Gastroesophageal sphincter (tissue), 4 donors: ENCODE results near the gene PRDM16. TPM values are rescaled to one million over a fixed set of nuclear protein-coding genes. Genes with fewer than 3 reads are reported as not detected.

Experiments
- ATAC-seq: fragments of 150-250 bp; one replicate; pipeline ENCODE4 v1.9.1; 2016; ENCODE audit warnings: mild to moderate bottlenecking, moderate library complexity
- H3K27ac ChIP-seq, 4 donors: fragments of 200-600 bp; sonication (generic) in 3 of 4; 1 replicate in 3 of 4; 2 replicates in 1 of 4; pipeline ENCODE4 v1.5.1; 2016 to 2019
- H3K27me3 ChIP-seq: fragments of 200-600 bp; sonication (generic); one replicate; pipeline ENCODE4 v1.5.1; 2019
- H3K36me3 ChIP-seq, 2 donors: fragments of 200-600 bp; sonication (generic); one replicate each; pipeline ENCODE4 v1.5.1; 2019; ENCODE audit warnings: control low read depth in 1 of 2
- H3K4me1 ChIP-seq, 3 donors: fragments of 200-600 bp; sonication (generic); 1 replicate in 2 of 3; 2 replicates in 1 of 3; pipeline ENCODE4 v1.5.1; 2016 to 2019; ENCODE audit warnings: control low read depth in 2 of 3
- H3K4me3 ChIP-seq, 2 donors: fragments of 200-600 bp; sonication (generic); one replicate each; pipeline ENCODE4 v1.5.1; 2019; ENCODE audit warnings: mild to moderate bottlenecking in 1 of 2, moderate library complexity in 1 of 2
- H3K9me3 ChIP-seq, 3 donors: fragments of 200-600 bp; sonication (generic); one replicate each; pipeline ENCODE4 v1.5.1; 2017 to 2019; ENCODE audit warnings: control low read depth in 2 of 3
- EP300 ChIP-seq: sonication (generic); formaldehyde crosslinking; IDR thresholded peaks from one replicate; pipeline ENCODE4 v1.6.1; 2017; ENCODE audit warnings: antibody characterized with exemption, mild to moderate bottlenecking
- POLR2A ChIP-seq, 2 donors: fragments of 450-650 bp; IDR thresholded peaks; one replicate each; pipeline ENCODE4 v1.6.1; 2017; ENCODE audit warnings: antibody characterized with exemption in 2 of 2, mild to moderate bottlenecking in 2 of 2, moderate library complexity in 1 of 2
- POLR2AphosphoS5 ChIP-seq: sonication (generic); formaldehyde crosslinking; IDR thresholded peaks from one replicate; pipeline ENCODE4 v1.6.1; 2017; ENCODE audit warnings: antibody characterized with exemption
- WGBS, 2 donors: methylation state at CpG; one replicate each; pipeline ENCODE4 v1.1.5; 2018; ENCODE audit warnings: low coverage in 1 of 2; 5-methylcytosine and 5-hydroxymethylcytosine counted together
- total RNA-seq, 4 donors: library from RNA; depleted of rRNA; stranded (reverse); fragments of >200 nt; gene quantifications; one replicate each; pipeline ENCODE4 v1.1.0, GENCODE V29; 2016
- TF ChIP-seq, protein P1 (sequence below), 4 experiments: fragments of 200-600 bp in 2 of 4; fragments of 450-650 bp in 2 of 4; sonication (generic) in 1 of 4; IDR thresholded peaks; one replicate each; pipeline ENCODE4 v1.5.1; 2017 to 2019; ENCODE audit warnings: antibody characterized with exemption in 4 of 4, mild to moderate bottlenecking in 2 of 4, moderate library complexity in 2 of 4

The PRDM16 gene
- total RNA-seq, 4 donors from 2014 or later, result 1.1 to 3.4 (median 1.6) TPM

DNA sequence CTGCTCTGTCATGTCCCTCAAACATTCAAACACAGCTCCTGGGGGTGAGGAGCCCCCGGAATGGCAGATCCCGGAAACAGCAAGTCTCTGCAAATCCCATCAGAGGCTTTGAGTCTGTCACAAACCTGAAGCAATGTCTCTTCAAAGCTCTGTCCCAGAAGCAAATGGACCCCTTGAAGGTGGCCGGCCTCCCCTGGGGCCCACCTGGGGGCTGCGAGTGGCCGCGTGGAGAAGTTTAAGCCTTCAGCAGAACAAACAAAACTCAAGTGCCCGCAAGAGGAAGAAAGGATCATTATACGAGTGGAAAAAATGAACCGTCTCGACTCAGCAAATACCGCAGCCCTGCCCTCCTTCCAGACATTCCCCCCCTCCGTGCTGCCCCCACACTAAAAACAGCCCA, 53.3 kb downstream of the PRDM16 start:
- Histone ChIP-seq H3K9me3 (no peaks in the 10 kb centered on the region), H3K36me3 (no peaks in the 10 kb centered on the region), H3K27ac (peak overlapping the region in 1 of 4 donors; percentile 55), H3K4me1 (peaks cover 0 to 19% (median 6%) of the 10 kb centered on the region in 3 donors), H3K27me3 (peaks cover 3% of the 10 kb centered on the region), H3K4me3 (no peak overlapping the region)
- TF ChIP-seq POLR2A (IDR thresholded peaks at IDR 0.05), result no peak
- TF ChIP-seq POLR2AphosphoS5, result no peak
- TF ChIP-seq, protein P1, sequence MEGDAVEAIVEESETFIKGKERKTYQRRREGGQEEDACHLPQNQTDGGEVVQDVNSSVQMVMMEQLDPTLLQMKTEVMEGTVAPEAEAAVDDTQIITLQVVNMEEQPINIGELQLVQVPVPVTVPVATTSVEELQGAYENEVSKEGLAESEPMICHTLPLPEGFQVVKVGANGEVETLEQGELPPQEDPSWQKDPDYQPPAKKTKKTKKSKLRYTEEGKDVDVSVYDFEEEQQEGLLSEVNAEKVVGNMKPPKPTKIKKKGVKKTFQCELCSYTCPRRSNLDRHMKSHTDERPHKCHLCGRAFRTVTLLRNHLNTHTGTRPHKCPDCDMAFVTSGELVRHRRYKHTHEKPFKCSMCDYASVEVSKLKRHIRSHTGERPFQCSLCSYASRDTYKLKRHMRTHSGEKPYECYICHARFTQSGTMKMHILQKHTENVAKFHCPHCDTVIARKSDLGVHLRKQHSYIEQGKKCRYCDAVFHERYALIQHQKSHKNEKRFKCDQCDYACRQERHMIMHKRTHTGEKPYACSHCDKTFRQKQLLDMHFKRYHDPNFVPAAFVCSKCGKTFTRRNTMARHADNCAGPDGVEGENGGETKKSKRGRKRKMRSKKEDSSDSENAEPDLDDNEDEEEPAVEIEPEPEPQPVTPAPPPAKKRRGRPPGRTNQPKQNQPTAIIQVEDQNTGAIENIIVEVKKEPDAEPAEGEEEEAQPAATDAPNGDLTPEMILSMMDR (IDR thresholded peaks at IDR 0.05), result no peak
- TF ChIP-seq EP300, result no peak
- WGBS, 2 donors, result 70 to 79% methylated on average over 7 to 8 of the region's 12 CpGs
- no peak for ATAC-seq

DNA sequence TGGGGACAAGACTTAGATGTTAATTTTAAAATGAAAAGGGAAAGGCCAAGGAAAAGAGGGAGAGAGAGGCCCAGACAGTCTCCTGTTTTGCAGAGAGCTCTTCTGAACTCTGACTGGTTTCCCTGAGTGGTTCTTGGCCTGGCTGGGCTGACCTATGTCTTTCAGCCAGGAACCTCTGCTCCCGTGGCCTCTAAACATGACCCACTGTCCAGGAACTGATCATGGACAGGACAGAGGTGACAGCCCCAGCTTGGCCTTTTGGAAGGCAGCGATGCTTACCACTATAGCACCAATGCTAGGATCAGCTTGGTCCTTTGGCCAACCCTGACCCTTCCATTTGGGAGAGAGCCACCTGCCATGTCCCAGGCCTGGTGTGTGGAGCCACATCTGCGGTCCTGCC, 55.2 kb downstream of the PRDM16 start:
- Histone ChIP-seq H3K4me1 (peaks cover 0 to 35% (median 6%) of the 10 kb centered on the region in 3 donors), H3K27ac (no peak overlapping the region), H3K27me3 (peaks cover 3% of the 10 kb centered on the region), H3K4me3 (no peak overlapping the region), H3K9me3 (no peaks in the 10 kb centered on the region), H3K36me3 (no peaks in the 10 kb centered on the region)
- no peak for ATAC-seq
- TF ChIP-seq POLR2A (IDR thresholded peaks at IDR 0.05), result no peak
- no peak for TF ChIP-seq EP300
- no peak for TF ChIP-seq POLR2AphosphoS5
- TF ChIP-seq, protein P1 (IDR thresholded peaks at IDR 0.05), result no peak
- no CpG with 5 or more reads among the region's 3 CpGs for WGBS, 2 donors

DNA sequence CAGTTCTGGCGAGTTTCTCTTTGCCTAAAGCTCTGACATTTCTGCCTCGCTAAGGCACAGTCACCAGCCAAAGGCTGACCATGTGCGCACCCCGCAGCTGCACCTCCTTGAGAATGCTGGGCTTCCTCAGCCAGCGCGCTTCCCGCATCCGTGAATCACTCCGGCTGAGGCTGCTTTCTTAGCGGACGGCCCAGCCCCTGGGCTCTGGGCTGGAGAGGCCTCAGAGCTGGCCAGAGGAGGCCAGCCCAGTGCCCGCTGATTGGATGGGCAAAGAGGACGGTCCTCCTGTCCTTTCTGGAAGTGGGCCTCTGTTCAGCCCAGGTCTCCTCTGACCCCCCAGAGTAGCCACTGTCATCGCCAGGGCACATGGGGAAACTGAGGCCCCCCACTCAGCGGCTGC, 56.1 kb downstream of the PRDM16 start:
- H3K9me3 ChIP-seq, result no peaks in the 10 kb centered on the region
- H3K4me3 ChIP-seq, result no peak overlapping the region
- no peaks in the 10 kb centered on the region for H3K36me3 ChIP-seq
- peaks cover 3% of the 10 kb centered on the region for H3K27me3 ChIP-seq
- H3K27ac ChIP-seq, result peak overlapping the region in 1 of 4 donors; percentile 2
- TF ChIP-seq, protein P1 (IDR thresholded peaks at IDR 0.05), result no peak
- no peak for TF ChIP-seq POLR2A (IDR thresholded peaks at IDR 0.05)
- no peak for TF ChIP-seq POLR2AphosphoS5
- H3K4me1 ChIP-seq, result peaks cover 0 to 35% (median 6%) of the 10 kb centered on the region in 3 donors
- ATAC-seq, result no peak
- WGBS, 2 donors, result 33 to 70% methylated on average over 1 to 2 of the region's 15 CpGs

DNA sequence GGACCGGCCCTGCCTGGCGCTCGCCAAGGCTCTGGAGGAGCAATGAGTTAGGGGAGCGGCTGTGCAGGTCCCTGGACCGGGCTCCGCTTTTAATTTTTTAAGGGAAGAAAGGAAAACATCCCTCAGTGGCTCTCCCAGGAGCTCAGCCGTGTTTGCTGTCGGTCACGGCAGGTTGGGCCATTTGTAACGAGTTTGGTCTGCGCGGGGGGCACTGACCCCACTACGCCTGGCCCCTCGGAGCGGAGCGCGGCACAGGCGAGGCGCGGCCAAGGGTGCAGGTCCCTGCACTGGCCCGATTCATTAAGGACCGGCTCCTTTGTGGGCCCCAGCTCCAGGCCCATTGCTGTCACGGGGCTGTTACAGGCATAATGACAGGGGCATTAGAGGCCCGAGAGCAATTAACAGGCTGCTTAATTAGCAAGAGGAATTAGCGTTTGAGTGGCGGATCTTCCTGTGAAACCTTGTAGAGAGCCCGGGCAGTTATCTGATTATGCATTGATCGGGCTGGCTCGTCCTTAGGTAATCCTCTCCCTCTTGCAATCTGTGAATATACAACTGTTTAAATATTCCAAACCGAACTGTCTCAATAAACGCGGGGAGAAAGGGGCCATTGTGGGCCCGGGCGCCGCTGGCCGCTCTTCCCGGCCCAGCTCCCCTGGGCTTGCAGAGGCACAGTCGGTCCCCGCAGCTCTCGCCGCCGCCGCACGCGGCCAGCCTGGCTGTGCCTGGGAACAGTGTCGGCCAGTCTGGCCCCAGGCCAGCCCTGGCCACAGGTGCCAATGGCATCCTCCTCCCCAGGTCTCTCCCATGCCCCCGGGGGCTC, 56.8 kb downstream of the PRDM16 start:
- TF ChIP-seq EP300 (no peak), POLR2AphosphoS5 (no peak), POLR2A (IDR thresholded peaks at IDR 0.05) (no peak)
- TF ChIP-seq, protein P1 (IDR thresholded peaks at IDR 0.05), result no peak
- WGBS, 2 donors, result 60 to 90% methylated on average over 1 to 9 of the region's 47 CpGs
- peaks cover 0 to 35% (median 6%) of the 10 kb centered on the region in 3 donors for H3K4me1 ChIP-seq
- no peak overlapping the region for H3K4me3 ChIP-seq
- no peak for ATAC-seq
- H3K27me3 ChIP-seq, result peaks cover 3% of the 10 kb centered on the region
- no peaks in the 10 kb centered on the region for H3K36me3 ChIP-seq
- peak overlapping the region in 2 of 4 donors; percentile 48 to 64 for H3K27ac ChIP-seq
- H3K9me3 ChIP-seq, result no peaks in the 10 kb centered on the region
